Heart right ventricle (tissue), 16 donors: ENCODE measurements around the gene OMA1. TPM values are rescaled to one million over a fixed set of nuclear protein-coding genes. Genes with fewer than 3 reads are reported as not detected.

ENCODE experiments used
- ATAC-seq, 8 donors: fragments of 200-7000 bp; cut with Tn5 transposase; one replicate each; pipeline ENCODE4 v1.9.1; 2020; ENCODE audit warnings: mild to moderate bottlenecking in 8 of 8, moderate library complexity in 8 of 8, moderate number of reproducible peaks in 1 of 8
- DNase-seq, 2 donors: peaks; one replicate each; pipeline ENCODE4 v3.0.0-alpha.2; 2020
- H3K27ac ChIP-seq, 10 donors: fragments of 200-600 bp; sonication (generic) in 2 of 10; one replicate each; pipeline versions ENCODE4 v1.5.0 to v1.8.0; 2020 to 2022; ENCODE audit warnings: mild to moderate bottlenecking in 3 of 10
- H3K27me3 ChIP-seq, 7 donors: fragments of 200-600 bp; one replicate each; pipeline ENCODE4 v1.8.0; 2021 to 2022; ENCODE audit warnings: mild to moderate bottlenecking in 2 of 7
- H3K36me3 ChIP-seq, 9 donors: fragments of 200-600 bp; sonication (generic) in 1 of 9; one replicate each; pipeline versions ENCODE4 v1.5.0 to v1.8.0; 2020 to 2022; ENCODE audit warnings: mild to moderate bottlenecking in 2 of 9
- H3K4me1 ChIP-seq, 9 donors: fragments of 200-600 bp; sonication (generic) in 1 of 9; one replicate each; pipeline versions ENCODE4 v1.5.0 to v1.8.0; 2020 to 2022; ENCODE audit warnings: mild to moderate bottlenecking in 4 of 9
- H3K4me3 ChIP-seq, 10 donors: fragments of 200-600 bp; sonication (generic) in 2 of 10; one replicate each; pipeline versions ENCODE4 v1.5.0 to v1.8.0; 2020 to 2022; ENCODE audit warnings: mild to moderate bottlenecking in 7 of 10, moderate library complexity in 2 of 10
- H3K9me3 ChIP-seq, 11 donors: fragments of 200-600 bp in 10 of 11; sonication (generic) in 2 of 11; one replicate each; pipeline versions ENCODE4 v1.5.0 to v1.8.0; 2013 to 2022; ENCODE audit warnings: mild to moderate bottlenecking in 2 of 11, control low read depth in 1 of 11, moderate library complexity in 1 of 11
- CTCF ChIP-seq, 9 donors: fragments of 200-600 bp; sonication (generic) in 2 of 9; IDR thresholded peaks; one replicate each; pipeline versions ENCODE4 v1.5.0 to v1.8.0; 2021 to 2022; ENCODE audit warnings: antibody characterized with exemption in 9 of 9, mild to moderate bottlenecking in 5 of 9, moderate library complexity in 1 of 9
- WGBS, 2 donors: extraction: QIAGEN DNeasy Blood & Tissue Kit; methylation state at CpG; one replicate each; pipeline ENCODE4 v1.1.7; 2013; ENCODE audit warnings: inconsistent platforms in 1 of 2; 5-methylcytosine and 5-hydroxymethylcytosine counted together
- intact Hi-C, 10 donors: fragments of 100-400 bp; cut with DNase I; formaldehyde crosslinking; loops; one replicate each; pipeline versions ENCODE4 v1.11.1 to v1.14.2; 2022
- polyA plus RNA-seq, 2 donors: library from polyadenylated mRNA; stranded (reverse); fragments of 200-250 nt; gene quantifications; one replicate each; pipeline ENCODE4 v1.2.3, GENCODE V29; 2013
- total RNA-seq, 10 donors: library from RNA; stranded (reverse); fragmentation: NEBNext Ultra II Directional in 3 of 10; extraction: Animal tissue kit (Norgen Biotek cat#: 25700) in 3 of 10; gene quantifications; one replicate each; pipeline versions ENCODE4 v1.2.1 to v1.2.4, GENCODE V29; 2021 to 2023
- donor health status: Arrhythmogenic right ventricular cardiomyopathy.
- donor health status: ischemic (EF 13 %, LVEDD 7.1; RV severe dilation, severe dysfunction).
- donor health status: healthy with polysubstance abuse.
- donor health status: DM: no; HTN: yes; CAD: no.
- donor health status: DM: no; HTN: no; CAD: no.
- donor health status: ischemic (EF 25% LVEDD 6.9; RV normal size, moderate dysfunction).
- donor health status: ischemic (EF 25% LVEDD 5.7; RV mildly dilated, moderate dysfunction).
- donor health status: healthy.
- donor health status: DM: yes; HTN: yes; CAD: no.
- donor health status: Ischemic cardiomyopathy.
- donor health status: ischemic (EF 35%, LVEDD 5.7; RV mildly dilated, moderate dysfunction).
- donor health status: nonischemic (EF 11% LVEDD 7.7; RV severe dilation, severe dysfunction).
- donor health status: DM: yes; HTN: yes; CAD: no.
- donor health status: PGD.
- donor health status: ischemic (EF 29% LVEDD 5.4; RV normal size, mild dysfunction).
- donor health status: nonischemic (EF 23%, LVEDD 6.1; RV moderate dilation, normal function).

Gene OMA1
- total and polyA plus RNA-seq, 12 donors: 8.2 to 50.9 (median 34.1) TPM

GRCh38 chr1:58432851-58433668, 113.5 kb downstream of the OMA1 start:
- Histone ChIP-seq H3K27me3 (no peaks in the 10 kb centered on the region), H3K27ac (no peak overlapping the region), H3K36me3 (no peaks in the 10 kb centered on the region), H3K4me1 (peaks cover 0 to 27% (median 4%) of the 10 kb centered on the region in 9 donors), H3K9me3 (peaks cover 0 to 3% (median 0%) of the 10 kb centered on the region in 11 donors), H3K4me3 (no peak overlapping the region)
- WGBS, 2 donors: 41 to 52% methylated on average over 10 of the region's 10 CpGs
- no peak for TF ChIP-seq CTCF (IDR thresholded peaks at IDR 0.05)
- ATAC-seq (peak in 4 of 8 donors; percentile 24 to 67 (median 51)), DNase-seq (no peak)
- intact Hi-C loops: no loop called here

GRCh38 chr1:58431901-58432620, 114.5 kb downstream of the OMA1 start:
- TF ChIP-seq CTCF (IDR thresholded peaks at IDR 0.05): no peak
- DNase-seq (no peak), ATAC-seq (no peak)
- intact Hi-C loops: no loop called here
- Histone ChIP-seq H3K9me3 (peaks cover 0 to 5% (median 0%) of the 10 kb centered on the region in 11 donors), H3K4me1 (peaks cover 0 to 27% (median 4%) of the 10 kb centered on the region in 9 donors), H3K4me3 (no peak overlapping the region), H3K27me3 (no peaks in the 10 kb centered on the region), H3K36me3 (no peaks in the 10 kb centered on the region), H3K27ac (no peak overlapping the region)
- WGBS, 2 donors: 94 to 98% methylated on average over 6 of the region's 6 CpGs

Other genes starting within 250 kb of the OMA1 start
- under 1 TPM in 7 of 10 donors, not detected in 3; 0.14 to 0.35 (median 0.19) TPM for gene TACSTD2, start 30.5 kb upstream of the OMA1 start, total RNA-seq
- under 1 TPM; 0.22 to 0.28 TPM for gene TACSTD2, start 30.5 kb upstream of the OMA1 start, polyA plus RNA-seq
- gene MYSM1, start 153.3 kb upstream of the OMA1 start, total RNA-seq: 10 to 100 TPM; 16.2 to 27.7 (median 19.5) TPM
- 10 to 100 TPM in 1 of 2 donors, 1 to 10 TPM in 1; 3.9 to 32.1 TPM for gene MYSM1, start 153.3 kb upstream of the OMA1 start, polyA plus RNA-seq
- gene JUN, start 237.3 kb upstream of the OMA1 start, total RNA-seq: 100 to 1,000 TPM in 3 of 10 donors, 10 to 100 TPM in 7; 47.0 to 209 (median 78.8) TPM
- 10 to 100 TPM; 48.8 to 78.3 TPM for gene JUN, start 237.3 kb upstream of the OMA1 start, polyA plus RNA-seq